ENCODE results near the gene CHRNE. TPM values are rescaled to one million over a fixed set of nuclear protein-coding genes. Genes with fewer than 3 reads are reported as not detected.

Gene CHRNE
- total and polyA plus RNA-seq, 2 of the 13 experiments (the other 11 are each of a cell fraction or from before 2014, with no cell fraction given), result 0.53 to 0.59 TPM

GRCh38 chr17:4934173-4934979 lies 31.5 kb upstream of the CHRNE start (continued):
- TF ChIP-seq ZNF800 (CRISPR knock-in tag; IDR thresholded peaks at IDR 0.05), result no peak
- TF ChIP-seq MXD3 (CRISPR knock-in tag; IDR thresholded peaks at IDR 0.05), result no peak
- no peak for TF ChIP-seq RBAK (CRISPR knock-in tag; IDR thresholded peaks at IDR 0.05)
- no peak for TF ChIP-seq FOXK2 (IDR thresholded peaks at IDR 0.05)
- TF ChIP-seq, protein P1, sequence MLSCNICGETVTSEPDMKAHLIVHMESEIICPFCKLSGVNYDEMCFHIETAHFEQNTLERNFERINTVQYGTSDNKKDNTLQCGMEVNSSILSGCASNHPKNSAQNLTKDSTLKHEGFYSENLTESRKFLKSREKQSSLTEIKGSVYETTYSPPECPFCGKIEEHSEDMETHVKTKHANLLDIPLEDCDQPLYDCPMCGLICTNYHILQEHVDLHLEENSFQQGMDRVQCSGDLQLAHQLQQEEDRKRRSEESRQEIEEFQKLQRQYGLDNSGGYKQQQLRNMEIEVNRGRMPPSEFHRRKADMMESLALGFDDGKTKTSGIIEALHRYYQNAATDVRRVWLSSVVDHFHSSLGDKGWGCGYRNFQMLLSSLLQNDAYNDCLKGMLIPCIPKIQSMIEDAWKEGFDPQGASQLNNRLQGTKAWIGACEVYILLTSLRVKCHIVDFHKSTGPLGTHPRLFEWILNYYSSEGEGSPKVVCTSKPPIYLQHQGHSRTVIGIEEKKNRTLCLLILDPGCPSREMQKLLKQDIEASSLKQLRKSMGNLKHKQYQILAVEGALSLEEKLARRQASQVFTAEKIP (CRISPR knock-in tag; IDR thresholded peaks at IDR 0.05; ENCODE audit: borderline replicate concordance), result no peak
- TF ChIP-seq, protein P2, sequence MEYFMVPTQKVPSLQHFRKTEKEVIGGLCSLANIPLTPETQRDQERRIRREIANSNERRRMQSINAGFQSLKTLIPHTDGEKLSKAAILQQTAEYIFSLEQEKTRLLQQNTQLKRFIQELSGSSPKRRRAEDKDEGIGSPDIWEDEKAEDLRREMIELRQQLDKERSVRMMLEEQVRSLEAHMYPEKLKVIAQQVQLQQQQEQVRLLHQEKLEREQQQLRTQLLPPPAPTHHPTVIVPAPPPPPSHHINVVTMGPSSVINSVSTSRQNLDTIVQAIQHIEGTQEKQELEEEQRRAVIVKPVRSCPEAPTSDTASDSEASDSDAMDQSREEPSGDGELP (IDR thresholded peaks at IDR 0.05; ENCODE audit: borderline replicate concordance, low read depth), result no peak
- TF ChIP-seq CAMTA2 (CRISPR knock-in tag; IDR thresholded peaks at IDR 0.05; ENCODE audit: borderline replicate concordance), result no peak
- no peak for TF ChIP-seq ZSCAN9 (CRISPR knock-in tag; IDR thresholded peaks at IDR 0.05; ENCODE audit: borderline replicate concordance)
- TF ChIP-seq NFIC (IDR thresholded peaks at IDR 0.05; ENCODE audit: low read length), result no peak
- TF ChIP-seq, protein P3, sequence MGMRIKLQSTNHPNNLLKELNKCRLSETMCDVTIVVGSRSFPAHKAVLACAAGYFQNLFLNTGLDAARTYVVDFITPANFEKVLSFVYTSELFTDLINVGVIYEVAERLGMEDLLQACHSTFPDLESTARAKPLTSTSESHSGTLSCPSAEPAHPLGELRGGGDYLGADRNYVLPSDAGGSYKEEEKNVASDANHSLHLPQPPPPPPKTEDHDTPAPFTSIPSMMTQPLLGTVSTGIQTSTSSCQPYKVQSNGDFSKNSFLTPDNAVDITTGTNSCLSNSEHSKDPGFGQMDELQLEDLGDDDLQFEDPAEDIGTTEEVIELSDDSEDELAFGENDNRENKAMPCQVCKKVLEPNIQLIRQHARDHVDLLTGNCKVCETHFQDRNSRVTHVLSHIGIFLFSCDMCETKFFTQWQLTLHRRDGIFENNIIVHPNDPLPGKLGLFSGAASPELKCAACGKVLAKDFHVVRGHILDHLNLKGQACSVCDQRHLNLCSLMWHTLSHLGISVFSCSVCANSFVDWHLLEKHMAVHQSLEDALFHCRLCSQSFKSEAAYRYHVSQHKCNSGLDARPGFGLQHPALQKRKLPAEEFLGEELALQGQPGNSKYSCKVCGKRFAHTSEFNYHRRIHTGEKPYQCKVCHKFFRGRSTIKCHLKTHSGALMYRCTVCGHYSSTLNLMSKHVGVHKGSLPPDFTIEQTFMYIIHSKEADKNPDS (CRISPR knock-in tag; IDR thresholded peaks at IDR 0.05), result no peak
- TF ChIP-seq TAF15 (IDR thresholded peaks at IDR 0.05; ENCODE audit: low read depth, low read length, poor library complexity, severe bottlenecking), result no peak
- TF ChIP-seq, protein P4, sequence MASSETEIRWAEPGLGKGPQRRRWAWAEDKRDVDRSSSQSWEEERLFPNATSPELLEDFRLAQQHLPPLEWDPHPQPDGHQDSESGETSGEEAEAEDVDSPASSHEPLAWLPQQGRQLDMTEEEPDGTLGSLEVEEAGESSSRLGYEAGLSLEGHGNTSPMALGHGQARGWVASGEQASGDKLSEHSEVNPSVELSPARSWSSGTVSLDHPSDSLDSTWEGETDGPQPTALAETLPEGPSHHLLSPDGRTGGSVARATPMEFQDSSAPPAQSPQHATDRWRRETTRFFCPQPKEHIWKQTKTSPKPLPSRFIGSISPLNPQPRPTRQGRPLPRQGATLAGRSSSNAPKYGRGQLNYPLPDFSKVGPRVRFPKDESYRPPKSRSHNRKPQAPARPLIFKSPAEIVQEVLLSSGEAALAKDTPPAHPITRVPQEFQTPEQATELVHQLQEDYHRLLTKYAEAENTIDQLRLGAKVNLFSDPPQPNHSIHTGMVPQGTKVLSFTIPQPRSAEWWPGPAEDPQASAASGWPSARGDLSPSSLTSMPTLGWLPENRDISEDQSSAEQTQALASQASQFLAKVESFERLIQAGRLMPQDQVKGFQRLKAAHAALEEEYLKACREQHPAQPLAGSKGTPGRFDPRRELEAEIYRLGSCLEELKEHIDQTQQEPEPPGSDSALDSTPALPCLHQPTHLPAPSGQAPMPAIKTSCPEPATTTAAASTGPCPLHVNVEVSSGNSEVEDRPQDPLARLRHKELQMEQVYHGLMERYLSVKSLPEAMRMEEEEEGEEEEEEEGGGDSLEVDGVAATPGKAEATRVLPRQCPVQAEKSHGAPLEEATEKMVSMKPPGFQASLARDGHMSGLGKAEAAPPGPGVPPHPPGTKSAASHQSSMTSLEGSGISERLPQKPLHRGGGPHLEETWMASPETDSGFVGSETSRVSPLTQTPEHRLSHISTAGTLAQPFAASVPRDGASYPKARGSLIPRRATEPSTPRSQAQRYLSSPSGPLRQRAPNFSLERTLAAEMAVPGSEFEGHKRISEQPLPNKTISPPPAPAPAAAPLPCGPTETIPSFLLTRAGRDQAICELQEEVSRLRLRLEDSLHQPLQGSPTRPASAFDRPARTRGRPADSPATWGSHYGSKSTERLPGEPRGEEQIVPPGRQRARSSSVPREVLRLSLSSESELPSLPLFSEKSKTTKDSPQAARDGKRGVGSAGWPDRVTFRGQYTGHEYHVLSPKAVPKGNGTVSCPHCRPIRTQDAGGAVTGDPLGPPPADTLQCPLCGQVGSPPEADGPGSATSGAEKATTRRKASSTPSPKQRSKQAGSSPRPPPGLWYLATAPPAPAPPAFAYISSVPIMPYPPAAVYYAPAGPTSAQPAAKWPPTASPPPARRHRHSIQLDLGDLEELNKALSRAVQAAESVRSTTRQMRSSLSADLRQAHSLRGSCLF (CRISPR knock-in tag; IDR thresholded peaks at IDR 0.05; ENCODE audit: borderline replicate concordance), result no peak
- no peak for TF ChIP-seq SOX6 (IDR thresholded peaks at IDR 0.05)
- no peak for TF ChIP-seq SOX6 (CRISPR knock-in tag; IDR thresholded peaks at IDR 0.05)
- TF ChIP-seq ATF7-NPFF (CRISPR knock-in tag; IDR thresholded peaks at IDR 0.05; ENCODE audit: low read depth), result no peak
- no peak for TF ChIP-seq NCOR1 (IDR thresholded peaks at IDR 0.05; ENCODE audit: borderline replicate concordance, low read length)
- TF ChIP-seq NPAS2 (CRISPR knock-in tag; IDR thresholded peaks at IDR 0.05; ENCODE audit: borderline replicate concordance), result no peak
